ENCODE data around the gene NFAM1. TPM values are rescaled to one million over a fixed set of nuclear protein-coding genes. Genes with fewer than 3 reads are reported as not detected.

The NFAM1 gene
- total and polyA plus RNA-seq, 2 of the 13 experiments (the other 11 are each of a cell fraction or from before 2014, with no cell fraction given), result 0.03 TPM; not detected in 1

DNA sequence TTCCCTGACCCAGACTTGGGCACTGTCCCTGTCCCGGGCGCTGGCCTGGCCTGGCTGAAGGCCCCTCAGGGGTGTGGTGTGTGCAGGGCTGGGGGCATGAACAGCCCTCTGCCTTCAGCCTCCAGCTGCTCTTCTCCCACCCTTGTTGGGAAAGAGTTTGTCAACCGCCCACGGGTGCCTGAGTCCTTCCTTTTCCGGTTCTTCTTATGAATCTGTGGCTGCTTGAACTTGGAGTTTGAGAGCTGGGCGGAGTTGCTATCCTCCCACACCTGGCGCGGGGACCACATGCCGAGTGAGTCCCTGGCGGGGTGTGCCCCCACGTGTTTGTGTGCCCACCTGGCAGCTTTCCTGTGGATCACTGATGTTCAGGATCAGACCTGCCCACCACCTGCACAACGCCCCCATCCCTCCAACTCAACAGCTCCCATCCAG is 13.4 kb downstream of the NFAM1 start:
- Histone ChIP-seq H3K79me2 (ENCODE audit: insufficient read depth, low read length) (no peaks in the 10 kb centered on the region), H3K9ac (ENCODE audit: insufficient read depth, low read depth, low read length) (no peak overlapping the region), H3K4me3 (replicated peaks in 1 of 3; ENCODE audit: insufficient read depth in 1 of 3, low read depth in 2 of 3, low read length in 3 of 3) (no peak overlapping the region), H3K27me3 (ENCODE audit: control insufficient read depth in 1 of 2, insufficient read depth in 2 of 2, low read length in 2 of 2) (peaks cover 5 to 41% of the 10 kb centered on the region in 2 experiments; a peak in 4 of 5 replicates), H4K20me1 (ENCODE audit: insufficient read depth, low read length) (no peaks in the 10 kb centered on the region), H3K9me3 (ENCODE audit: low read length) (no peaks in the 10 kb centered on the region), H3K4me1 (ENCODE audit: insufficient read depth, low read length) (peaks cover 36% of the 10 kb centered on the region), H3K36me3 (replicated peaks in 1 of 2; ENCODE audit: control insufficient read depth in 1 of 2, insufficient read depth in 2 of 2, low read length in 2 of 2) (no peaks in the 10 kb centered on the region), H2AFZ (ENCODE audit: low read length) (no peak overlapping the region), H3K27ac (ENCODE audit: extremely low read length, insufficient read depth, low read length) (no peak overlapping the region), H3K4me2 (ENCODE audit: low read depth, low read length) (no peak overlapping the region)
- CTCF ChIA-PET (ENCODE audit: low intra/inter-chr PET ratio, low total read pairs), result no interaction called here
- 38% methylated on average over 6 of the region's 12 CpGs for WGBS (ENCODE audit: low lambda C conversion rate)
- no TSS peak for BruUV-seq (replicated peaks)
- POLR2A ChIA-PET, result no interaction called here
- in situ Hi-C loops (cut with HindIII; ENCODE audit: extremely low pct_ligation_motif_present, low pct_unique_long_range_greater_than_20kb) (no loop called here), intact Hi-C loops (cut with micrococcal nuclease; ENCODE audit: unreplicated experiment) (no loop called here)
- FAIRE-seq (no peak), ATAC-seq (no peak), DNase-seq (ENCODE audit: low spot score) (no peak)
- TF ChIP-seq, protein P1, sequence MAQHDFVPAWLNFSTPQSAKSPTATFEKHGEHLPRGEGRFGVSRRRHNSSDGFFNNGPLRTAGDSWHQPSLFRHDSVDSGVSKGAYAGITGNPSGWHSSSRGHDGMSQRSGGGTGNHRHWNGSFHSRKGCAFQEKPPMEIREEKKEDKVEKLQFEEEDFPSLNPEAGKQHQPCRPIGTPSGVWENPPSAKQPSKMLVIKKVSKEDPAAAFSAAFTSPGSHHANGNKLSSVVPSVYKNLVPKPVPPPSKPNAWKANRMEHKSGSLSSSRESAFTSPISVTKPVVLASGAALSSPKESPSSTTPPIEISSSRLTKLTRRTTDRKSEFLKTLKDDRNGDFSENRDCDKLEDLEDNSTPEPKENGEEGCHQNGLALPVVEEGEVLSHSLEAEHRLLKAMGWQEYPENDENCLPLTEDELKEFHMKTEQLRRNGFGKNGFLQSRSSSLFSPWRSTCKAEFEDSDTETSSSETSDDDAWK (CRISPR knock-in tag; IDR thresholded peaks at IDR 0.05), result no peak
- TF ChIP-seq ZNF564 (CRISPR knock-in tag; IDR thresholded peaks at IDR 0.05), result no peak
- no peak for TF ChIP-seq ZNF549 (CRISPR knock-in tag; IDR thresholded peaks at IDR 0.05)
- TF ChIP-seq, protein P2, sequence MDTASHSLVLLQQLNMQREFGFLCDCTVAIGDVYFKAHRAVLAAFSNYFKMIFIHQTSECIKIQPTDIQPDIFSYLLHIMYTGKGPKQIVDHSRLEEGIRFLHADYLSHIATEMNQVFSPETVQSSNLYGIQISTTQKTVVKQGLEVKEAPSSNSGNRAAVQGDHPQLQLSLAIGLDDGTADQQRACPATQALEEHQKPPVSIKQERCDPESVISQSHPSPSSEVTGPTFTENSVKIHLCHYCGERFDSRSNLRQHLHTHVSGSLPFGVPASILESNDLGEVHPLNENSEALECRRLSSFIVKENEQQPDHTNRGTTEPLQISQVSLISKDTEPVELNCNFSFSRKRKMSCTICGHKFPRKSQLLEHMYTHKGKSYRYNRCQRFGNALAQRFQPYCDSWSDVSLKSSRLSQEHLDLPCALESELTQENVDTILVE (CRISPR knock-in tag; IDR thresholded peaks at IDR 0.05), result no peak
- TF ChIP-seq ZNF510 (CRISPR knock-in tag; IDR thresholded peaks at IDR 0.05; ENCODE audit: low read depth), result no peak
- TF ChIP-seq KDM3A (CRISPR knock-in tag; IDR thresholded peaks at IDR 0.05; ENCODE audit: low read depth), result no peak
